GM21717 (cell line): ENCODE measurements around the gene SOX13.
"Not testable (repeated sequence)": the region's sequence is repeated elsewhere in the genome, so short reads cannot be mapped to it uniquely, and the experiment has no call there.

Source experiments
- ATAC-seq: cut with Tn5 transposase; IDR thresholded peaks from one replicate; pipeline ENCODE4 v1.9.1; 2021; ENCODE audit warnings: mild to moderate bottlenecking, moderate library complexity; ENCODE audit not compliant: unreplicated experiment

Gene SOX13

DNA sequence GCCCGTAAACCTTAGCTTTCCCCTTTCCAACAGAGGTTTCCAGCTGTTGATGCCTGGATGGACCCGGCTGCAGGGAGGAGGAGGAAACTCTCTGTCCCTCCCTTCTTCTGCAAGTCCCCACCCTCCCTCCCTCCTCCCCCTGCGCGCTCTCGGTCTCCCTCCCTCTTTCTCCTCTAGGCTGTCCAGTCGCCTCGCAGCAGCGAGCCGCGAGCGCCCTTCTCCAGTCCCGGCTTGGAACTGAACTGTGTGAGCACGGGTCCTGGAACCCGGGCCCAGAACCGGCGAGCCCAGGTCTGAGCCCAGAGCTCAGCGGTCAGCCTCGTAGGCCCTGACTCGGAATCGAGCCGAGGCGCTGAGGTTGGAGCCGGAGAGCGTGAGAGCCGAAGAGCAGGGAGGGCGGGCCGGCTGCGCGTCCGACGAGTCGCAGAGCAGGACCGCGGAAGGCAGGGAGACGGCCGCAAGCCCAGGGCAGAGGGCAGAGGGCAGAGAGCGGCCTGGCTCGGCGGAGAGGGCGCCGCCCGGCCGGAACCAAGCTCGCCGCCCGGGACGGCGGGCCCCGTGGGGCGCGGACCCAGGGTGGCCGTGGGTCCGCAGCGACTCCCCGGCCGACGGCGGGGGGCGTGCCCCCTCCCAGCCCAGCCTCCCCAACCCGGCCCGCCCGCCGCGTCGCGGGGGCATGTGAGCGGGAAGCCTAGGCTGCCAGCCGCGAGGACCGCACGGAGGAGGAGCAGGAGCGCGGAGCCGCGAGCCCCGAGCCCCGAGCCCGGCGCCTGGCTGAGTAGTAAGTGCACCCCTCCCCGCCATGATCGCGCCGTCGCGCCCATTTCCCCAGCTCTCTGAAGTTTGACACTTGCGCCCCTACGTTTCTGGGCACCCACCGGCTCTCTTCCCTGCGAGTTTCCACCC, at the start of gene SOX13:
Gene SOX13, plus strand, starts transcription at position 185 of the 906 bp plus-strand sequence. CDS start 39,801 bp downstream, outside the sequence.
- ATAC-seq, result no peak

DNA sequence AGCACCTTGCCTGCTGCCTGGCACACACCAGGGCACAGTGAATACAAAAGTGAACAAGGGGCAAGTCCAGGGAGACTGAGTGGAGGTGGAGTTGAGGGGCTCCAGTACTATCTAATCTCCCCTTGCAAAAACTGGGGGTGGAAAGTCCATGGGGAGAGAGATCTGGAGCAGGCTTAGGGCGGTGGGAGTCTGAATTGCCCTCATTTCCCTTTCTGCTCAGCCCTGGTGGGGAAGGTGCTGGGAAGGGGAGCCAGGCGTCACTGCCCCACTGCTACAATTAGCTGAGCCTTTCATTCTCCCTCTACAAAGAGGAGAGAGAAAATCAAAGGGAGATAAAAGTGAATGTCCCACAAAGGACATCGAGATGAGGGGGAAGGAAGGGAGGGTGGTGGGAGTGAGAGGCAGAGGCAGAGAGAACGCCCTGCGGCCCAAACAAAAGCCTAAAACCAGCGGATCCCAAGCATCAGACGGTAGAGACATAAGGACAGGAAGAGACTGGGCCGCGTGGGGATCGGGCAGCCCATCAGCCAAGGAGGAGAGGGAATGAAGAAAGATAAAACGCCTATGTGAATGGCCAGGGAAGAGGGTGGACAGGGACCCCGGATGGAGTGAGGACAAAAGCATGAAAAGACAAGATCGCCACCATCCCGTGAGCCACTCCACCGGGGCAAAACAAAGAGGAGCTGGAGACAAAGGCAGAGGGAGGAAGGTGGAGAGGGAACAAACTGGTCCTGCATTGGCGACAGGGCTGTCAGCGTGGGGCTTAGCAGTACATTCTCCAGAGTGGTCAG, 46.8 kb upstream of the SOX13 start:
- ATAC-seq, result no peak

DNA sequence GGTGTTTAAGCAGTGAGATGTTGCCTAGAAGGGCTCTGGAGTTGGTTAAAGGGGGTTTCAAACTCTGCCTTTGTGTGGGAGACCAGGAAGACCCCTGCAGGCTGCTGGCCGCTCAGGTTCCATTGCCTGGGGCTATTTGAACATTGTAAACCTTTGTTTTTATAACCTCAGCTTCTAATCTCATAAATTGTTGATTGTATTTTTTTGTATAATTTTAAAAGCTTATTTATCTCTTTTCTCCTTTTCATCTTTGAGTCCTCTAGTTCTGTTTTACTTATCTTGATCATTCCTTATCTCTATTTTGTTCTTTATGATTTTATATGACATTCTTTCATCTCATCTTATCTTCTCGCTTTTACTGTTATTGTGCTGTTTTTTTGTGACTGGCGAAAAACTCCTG, 45.5 kb upstream of the SOX13 start:
- ATAC-seq, result no peak

DNA sequence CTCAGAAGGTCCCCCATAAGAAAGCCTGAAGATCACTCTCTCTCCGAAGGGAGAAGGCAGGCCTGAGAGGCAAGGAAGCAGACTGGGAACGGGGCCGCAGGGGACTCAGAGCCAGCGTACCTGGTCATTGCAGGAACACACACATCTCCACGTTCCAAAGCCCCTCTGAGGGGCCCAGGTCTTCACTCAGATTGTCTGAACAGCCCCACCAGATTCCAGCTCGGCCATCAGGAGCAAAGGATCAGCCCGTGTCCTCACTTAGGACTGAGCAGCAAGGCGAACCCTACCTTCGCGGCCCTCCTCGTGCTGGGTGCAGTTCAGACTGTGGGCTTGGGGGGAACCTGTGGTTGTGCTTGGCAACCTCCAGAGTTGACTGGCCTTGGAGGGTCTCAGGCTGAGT, 43.9 kb upstream of the SOX13 start:
- no peak for ATAC-seq

DNA sequence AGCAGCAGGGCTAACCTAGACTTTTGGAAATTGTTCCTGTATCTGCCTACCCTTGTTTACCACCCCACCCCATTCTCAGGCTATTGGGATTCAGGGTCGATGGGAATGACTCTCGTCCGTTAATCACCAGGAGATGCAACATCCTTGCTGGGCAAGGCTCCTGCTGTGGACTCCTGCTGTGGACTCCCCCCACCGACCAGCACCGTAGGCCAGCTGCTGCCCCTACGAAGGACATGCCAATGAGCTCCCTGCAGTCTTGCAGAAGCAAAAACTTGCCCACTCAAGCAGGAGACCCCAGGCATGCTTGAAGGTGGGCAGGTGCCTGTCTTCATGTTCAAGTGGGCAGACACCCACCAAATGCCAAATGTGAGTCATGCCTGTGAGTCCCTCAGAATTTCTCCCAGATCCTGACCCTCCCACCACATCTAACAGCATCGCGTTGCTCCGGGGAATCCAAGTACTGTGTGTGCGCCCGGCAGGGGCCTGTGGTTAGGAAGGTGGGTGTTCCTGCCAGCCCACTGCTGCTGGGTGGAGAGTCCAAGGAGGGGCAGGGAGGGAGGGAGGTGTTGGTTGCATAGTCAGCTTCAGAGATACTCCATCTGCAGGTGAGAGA, 41.7 kb upstream of the SOX13 start:
- no peak for ATAC-seq

DNA sequence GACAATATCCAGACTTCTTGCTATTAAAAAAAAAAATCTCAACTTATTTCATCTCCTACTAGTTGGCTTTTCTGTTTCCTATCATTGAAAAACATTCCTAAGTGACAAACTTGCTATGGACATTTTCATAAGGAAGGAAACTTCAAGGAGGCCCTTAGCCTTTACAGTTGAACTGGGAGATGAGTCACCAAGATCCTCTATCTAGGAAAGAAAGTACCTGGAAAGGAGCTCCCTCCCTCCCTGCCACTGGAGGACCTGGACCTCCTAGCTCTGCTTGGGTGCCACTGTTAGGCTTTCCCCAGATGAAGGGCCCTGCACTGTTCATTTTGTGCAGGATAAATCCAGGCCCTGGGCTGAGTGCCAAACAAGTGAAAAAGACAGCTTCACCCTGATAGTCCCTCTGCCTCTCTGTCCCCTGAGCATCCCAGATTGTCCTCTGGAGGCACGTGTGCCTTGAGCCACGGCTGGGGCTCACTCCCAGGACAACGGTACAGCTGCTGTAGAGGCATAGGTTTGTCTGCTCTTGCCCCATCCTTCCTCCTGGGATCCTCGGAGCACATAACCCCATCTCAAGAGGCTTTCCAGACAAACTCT, 40.2 kb upstream of the SOX13 start:
- no peak for ATAC-seq

DNA sequence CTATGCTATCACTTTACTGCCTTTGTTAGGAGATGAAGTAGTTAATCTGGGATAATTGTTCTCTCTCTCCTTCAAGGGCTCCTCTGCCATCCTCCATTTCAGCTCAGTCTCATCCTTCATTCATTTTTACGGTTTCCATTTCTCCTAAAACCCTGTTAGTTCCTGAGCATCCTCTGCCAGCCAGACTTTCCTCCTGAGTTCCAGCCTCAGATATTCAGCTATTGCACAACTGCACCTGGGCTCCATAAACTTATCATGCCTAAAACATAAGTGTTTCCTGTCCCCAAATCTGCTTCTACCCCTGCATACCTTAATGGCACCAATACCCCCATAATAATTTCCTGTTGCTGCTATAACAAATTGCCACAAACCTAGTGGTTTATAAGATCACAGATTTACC, 39.6 kb upstream of the SOX13 start:
- ATAC-seq, result no peak

DNA sequence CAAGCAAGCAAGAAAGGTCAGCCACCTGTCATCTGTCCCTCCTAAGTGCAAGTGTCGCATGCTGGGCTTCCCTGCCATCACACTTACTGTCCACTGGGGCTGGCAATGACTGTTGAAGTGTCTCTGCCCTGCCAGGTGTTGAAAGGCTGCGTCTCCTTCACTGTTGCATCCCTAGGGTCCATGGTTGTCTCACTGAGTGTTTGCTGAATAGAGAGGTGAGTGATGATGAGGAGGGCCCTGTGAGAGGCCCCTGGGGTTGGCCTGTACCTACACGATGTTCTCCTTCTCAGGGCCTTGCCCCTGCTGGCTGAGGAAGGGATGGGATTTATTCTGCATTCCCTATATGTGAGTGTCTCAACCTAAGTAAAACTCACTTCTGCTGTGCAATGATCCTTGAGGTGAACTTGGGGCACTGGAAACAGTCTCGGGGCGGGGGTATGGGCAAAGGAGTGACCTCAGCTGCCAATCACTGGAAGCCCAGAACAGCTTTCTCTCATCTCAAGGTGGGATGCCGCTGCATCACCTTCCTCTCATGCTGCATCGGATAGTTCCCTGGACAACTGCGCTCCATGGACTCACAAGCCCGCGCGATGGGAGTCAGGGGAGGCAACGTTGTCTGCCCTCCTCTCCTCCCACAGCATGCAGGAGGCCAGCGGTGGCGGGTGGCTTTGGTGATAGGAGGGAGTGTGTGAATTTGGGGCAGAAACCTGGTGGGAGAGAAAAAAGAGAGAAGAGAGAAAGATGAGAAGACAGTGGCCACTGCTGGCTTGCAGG, 35.8 kb upstream of the SOX13 start:
- ATAC-seq, result no peak

DNA sequence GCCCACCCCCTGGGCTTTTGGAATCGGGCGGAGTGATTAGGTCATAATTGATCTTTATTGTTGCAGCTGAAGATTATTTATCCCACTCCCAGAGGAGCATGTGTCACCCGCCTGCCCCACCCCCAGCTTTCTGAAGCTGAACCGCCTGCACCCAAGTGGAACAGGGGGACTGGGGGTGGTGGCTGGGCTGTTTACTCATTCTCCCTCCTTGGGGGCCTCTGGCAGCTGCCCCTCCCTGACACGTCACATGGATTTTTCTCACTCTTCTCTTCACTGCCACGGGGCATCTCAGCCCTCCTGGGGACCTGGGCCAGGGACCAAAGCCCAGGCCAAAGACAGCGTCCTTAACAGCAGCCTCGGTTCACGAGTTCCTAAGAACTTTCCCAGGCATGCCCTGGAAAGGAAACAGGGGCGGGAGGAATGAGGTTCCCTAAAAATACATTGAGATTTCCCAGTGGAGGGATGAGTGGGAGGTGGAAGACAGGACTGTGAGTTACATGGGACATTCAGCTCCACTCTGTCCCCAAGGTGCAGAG, 31.6 kb upstream of the SOX13 start:
- ATAC-seq, result no peak

DNA sequence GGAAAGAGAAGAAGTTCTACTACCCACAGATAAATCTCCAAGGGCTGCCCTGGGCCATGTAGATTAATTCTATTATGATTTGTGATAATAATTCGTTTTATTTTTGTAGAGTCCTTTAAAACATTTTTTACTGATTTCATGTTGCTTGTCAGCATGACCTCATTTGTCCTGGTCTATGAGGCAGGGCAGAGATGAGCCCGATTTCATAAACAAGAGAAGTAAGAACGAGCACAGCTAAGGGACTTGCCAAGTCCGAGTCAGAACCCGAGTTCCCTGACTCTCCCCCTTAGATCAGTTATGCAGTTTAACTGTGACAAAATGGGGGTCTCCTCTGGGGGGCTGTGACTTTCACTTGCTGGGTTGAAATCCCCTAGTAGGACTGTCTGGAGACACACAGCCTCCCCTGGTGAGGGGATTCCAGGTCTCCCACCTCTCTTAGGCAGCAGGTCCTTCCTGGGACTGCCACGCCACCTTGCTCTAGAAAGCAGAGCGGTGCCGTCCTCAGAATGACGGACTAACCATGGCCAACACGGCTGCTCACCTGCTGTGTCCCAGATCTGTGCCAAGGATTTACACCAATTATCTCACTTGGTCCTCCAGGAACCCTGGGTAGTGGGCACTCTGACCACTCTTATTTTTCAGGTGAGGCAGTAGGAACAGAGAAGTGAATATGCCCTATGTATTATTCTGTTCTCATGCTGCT, 31.0 kb upstream of the SOX13 start:
- no peak for ATAC-seq

DNA sequence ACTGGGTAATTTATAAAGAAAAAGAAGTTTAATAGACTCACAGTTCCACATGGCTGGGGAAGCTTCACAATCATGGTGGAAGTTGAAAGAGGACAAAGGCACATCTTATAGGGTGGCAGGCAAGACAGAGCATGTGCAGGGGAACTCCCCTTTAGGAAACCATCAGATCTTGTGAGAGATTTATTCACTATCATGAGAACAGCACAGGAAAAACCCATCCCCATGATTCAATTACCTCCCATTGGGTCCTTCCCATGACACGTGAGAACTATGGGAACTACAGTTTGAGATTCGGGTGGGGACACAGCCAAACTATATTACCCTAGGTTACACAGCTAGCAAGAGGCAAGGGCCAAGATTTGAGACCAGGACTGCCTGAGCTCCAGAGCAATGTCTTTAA, 30.4 kb upstream of the SOX13 start:
- ATAC-seq, result no peak

DNA sequence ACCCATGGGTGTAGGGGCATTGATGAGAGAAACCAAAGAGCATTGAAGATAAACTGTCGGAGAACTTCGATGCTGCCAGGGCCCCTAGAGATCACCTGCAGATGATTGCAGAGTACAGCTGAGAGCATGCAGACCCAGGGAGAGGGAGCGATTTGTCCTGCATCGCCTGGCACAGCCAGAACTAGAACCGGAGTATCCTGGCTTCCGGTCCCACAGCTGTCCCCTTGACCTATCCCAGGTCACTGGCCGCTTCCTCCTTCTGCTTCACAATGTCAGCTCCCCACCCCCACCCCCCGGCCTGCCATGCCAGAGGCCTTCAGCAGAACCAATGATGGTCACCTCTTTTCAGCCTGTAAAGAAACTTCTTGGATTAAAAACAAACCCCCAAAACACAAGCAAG, 29.2 kb upstream of the SOX13 start:
- ATAC-seq, result no peak

DNA sequence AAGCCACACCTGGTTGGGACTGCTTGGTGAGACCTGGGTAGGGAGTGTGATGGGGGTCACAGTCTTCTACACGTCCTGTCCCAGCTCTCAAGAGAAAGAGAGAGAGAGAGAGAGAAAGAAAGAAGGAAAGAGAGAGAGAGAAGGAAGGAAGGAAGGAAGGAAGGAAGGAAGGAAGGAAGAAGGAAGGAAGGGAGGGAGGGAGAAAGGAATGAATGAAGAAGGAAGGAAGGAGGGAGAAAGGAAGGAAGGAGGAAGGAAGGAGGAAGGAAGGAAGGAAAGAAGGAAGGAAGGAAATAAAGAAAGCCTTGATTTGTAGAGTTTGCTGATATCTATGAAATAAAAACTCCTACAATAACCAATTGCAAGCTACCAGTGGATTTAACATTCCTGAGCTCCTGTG, 28.5 kb upstream of the SOX13 start:
- ATAC-seq, result no peak

DNA sequence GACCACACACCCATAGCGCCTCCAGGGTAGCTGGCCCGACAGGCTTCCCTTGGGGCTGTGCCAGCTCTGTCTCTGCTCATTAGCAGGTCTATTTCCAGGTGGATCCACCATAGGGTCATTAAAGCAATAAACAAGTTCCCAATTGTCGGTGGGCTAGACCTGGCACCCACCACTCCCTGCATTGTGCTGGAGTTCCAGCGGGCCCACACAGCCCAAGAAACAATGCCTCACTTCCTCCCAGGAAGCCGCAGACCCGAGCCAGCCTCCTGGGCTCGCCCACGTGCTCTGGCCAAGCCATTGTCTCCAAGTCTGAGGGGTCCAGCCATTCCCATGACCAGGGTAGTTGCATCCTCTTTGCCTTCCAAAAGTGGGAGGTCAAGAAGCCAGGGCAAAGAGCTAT, 27.5 kb upstream of the SOX13 start:
- ATAC-seq, result no peak

DNA sequence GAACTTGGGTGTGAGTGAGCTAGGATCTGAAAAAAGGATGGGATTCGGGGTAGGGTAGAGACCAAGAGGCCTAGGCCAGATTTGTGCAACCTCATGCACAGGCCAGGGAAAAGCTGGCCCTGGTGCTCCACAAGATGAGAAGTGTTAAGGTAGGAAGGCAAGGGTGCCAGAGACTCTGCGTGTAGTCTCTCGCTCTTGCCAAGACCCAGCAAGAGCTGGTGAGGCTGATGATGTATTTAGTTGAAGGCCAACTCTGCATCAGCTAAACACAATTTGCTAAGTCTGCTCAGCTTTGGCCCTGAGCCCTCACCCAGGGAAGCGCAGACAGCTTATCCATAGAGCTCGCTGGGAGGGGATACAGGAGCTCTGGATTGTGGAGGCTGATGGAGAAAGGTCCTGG, 26.6 kb upstream of the SOX13 start:
- ATAC-seq, result no peak

DNA sequence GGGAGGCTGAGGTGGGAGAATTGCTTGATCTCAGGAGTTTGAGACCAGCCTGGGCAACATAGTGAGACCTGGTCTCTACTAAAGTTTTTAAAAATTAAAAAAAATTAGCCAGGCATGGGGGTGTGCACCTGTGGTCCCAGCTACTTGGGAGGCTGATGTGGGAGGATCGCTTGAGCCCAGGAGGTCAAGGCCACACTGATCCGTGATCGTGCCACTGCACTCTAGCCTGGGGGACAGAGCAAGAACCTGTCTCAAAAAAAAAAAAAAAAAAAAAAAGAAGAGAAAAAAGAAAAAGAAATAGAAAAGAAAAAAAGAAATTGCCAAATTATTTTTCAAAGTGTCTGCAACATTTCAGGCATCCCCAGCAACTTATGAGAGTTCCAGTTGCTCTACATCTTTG, 24.1 kb upstream of the SOX13 start:
- not testable (repeated sequence) for ATAC-seq

DNA sequence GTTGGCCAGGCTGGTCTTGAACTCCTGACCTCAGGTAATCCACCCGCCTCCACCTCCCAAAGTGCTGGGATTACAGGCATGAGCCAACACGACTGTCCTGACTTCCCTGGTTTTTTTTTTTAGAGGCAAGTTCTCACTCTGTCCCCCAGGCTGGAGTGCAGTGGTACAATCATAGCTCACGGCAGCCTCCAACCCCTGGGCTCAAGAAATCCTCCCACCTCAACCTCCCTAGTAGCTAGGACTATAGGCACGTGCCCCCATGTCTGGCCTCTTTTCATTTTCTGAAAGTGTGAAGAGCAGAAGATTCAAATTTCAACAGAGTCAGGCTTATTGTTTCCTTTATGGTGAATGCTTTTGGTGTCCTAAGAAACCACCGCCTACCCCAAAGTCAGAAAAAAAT, 21.7 kb upstream of the SOX13 start:
- no peak for ATAC-seq

DNA sequence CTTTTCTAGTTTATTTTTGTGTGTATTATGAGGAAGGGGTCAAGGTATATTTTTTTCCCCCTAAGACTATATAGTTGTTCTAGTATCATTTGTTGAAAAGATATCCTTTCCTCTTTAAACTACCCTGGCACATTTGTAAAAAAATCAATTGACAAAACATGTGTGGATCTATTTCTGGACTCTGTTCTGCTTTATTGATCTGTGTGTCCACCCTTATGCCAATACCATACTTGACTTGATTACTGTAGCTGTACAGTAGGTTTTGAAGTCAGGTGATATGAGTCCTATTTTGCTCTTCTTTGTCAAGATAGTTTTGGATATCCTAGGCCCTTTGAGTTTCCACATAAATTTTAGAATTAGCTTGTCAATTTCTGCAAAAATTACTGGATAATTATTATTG, 21.2 kb upstream of the SOX13 start:
- ATAC-seq, result no peak

DNA sequence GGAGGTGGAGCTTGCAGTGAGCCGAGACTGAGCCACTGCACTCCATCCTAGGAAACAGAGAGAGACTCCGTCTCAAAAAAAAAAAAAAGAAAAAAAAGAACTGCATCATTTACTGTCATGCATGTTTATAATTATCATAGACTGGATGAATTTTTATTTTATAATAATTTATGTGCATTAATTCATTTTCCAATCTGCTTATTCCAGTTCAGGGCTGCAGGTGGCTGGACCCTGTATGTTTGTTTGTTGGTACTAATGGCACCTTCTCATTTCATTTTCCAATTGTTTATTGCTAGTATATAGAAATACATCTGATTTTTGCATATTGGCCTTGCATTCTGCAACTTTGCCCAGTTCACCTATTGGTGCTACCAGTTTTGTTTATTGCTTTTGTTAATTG, 19.0 kb upstream of the SOX13 start:
- ATAC-seq, result no peak

DNA sequence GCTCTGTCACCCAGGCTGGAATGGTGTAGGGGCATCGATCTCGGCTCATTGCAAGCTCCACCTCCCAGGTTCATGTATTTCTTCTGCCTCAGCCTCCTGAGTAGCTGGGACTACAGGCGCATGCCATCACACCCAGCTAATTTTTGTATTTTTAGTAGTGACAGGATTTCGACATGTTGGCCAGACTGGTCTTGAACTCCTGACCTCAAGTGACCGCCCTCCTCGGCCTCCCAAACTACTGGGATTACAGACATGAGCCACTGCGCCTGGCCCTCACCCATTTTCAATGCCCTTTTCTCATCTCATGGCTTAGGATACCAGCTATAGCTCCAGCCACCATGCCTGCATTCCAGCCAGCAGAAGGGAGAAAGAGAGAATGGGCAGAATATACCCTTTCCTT, 12.9 kb upstream of the SOX13 start:
- ATAC-seq, result no peak
